ENCODE results near the gene SFXN5.
A peak's percentile ranks its signal among the peaks of the same experiment; 100 is the strongest.

GRCh38 chr2:72915907-72916742, 155.4 kb downstream of the SFXN5 start:
- TF ChIP-seq CTCF (IDR thresholded peaks at IDR 0.05; ENCODE audit: extremely low read depth in 1 of 2, insufficient read depth in 1 of 2, low read depth in 1 of 2, low read length in 2 of 2): no peak
- TF ChIP-seq EZH2 (IDR thresholded peaks at IDR 0.05; ENCODE audit: borderline replicate concordance, low read depth, low read length, severe bottlenecking): peak; percentile 93
- TF ChIP-seq POLR2AphosphoS5 (IDR thresholded peaks at IDR 0.05; ENCODE audit: insufficient read depth, low read depth, low read length): no peak
- TF ChIP-seq MYC (IDR thresholded peaks at IDR 0.05; ENCODE audit: low read depth, low read length): no peak
- TF ChIP-seq POLR2A (IDR thresholded peaks at IDR 0.05; ENCODE audit: low read depth, low read length): no peak
- no peak for TF ChIP-seq MAX (IDR thresholded peaks at IDR 0.05; ENCODE audit: insufficient read depth, insufficient read length)
- TF ChIP-seq JUN (IDR thresholded peaks at IDR 0.05; ENCODE audit: borderline replicate concordance, insufficient read depth, insufficient read length, low read depth): no peak
- TF ChIP-seq GATA2 (IDR thresholded peaks at IDR 0.05; ENCODE audit: insufficient read depth, insufficient read length, low read depth, low read length): no peak
- no peak for TF ChIP-seq FOS (IDR thresholded peaks at IDR 0.05; ENCODE audit: borderline replicate concordance, insufficient read depth, low read length)
